RPMI7951 (cell line): Measurements from ENCODE around the gene APEX2. TPM values are rescaled to one million over a fixed set of nuclear protein-coding genes. Genes with fewer than 3 reads are reported as not detected.
"Not testable (repeated sequence)": the region's sequence is repeated elsewhere in the genome, so short reads cannot be mapped to it uniquely, and the experiment has no call there.

Source experiments
- DNase-seq: peaks from one replicate; pipeline ENCODE4 v3.0.0-alpha.2; 2012; ENCODE audit warnings: low read depth
- total RNA-seq: library from RNA; depleted of rRNA; stranded (reverse); fragments of >200 nt; shearing (Covaris generic); gene quantifications from 2 replicates; pipeline ENCODE4 v1.2.3, GENCODE V29; 2014; rRNA removed

Gene APEX2
- 22.5 and 29.3 TPM in 2 replicates for total RNA-seq

GRCh38 chrX:54999717-55000598 is at the start of gene APEX2:
Gene APEX2 (plus strand): TSS chrX:55000363. CDS start chrX:55000423, 60 bp downstream.
- peak; percentile 95 for DNase-seq

- no peak for DNase-seq
Measured at GRCh38 chrX:54950730-54951375, 49.3 kb upstream of the APEX2 start.

DNA sequence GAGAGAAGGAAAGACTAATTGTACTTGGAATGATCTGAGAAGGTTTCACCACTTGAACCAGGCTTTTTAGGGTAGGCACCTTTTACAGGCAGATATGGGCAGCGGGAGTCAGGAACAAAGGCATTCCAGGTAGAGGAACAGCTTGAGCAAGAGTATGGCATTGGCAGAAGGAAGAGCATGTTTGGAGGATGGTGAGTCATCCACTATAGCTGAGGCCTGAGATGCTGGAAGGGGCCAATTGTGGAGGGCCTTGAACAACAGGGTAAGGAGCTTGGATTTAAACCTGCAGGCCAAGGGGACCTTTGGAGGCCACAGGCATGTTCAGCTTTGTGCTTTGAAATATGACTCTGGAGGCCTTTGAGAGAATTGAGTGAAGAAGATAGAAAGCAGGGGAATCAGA is 38.4 kb upstream of the APEX2 start:
- no peak for DNase-seq

DNA sequence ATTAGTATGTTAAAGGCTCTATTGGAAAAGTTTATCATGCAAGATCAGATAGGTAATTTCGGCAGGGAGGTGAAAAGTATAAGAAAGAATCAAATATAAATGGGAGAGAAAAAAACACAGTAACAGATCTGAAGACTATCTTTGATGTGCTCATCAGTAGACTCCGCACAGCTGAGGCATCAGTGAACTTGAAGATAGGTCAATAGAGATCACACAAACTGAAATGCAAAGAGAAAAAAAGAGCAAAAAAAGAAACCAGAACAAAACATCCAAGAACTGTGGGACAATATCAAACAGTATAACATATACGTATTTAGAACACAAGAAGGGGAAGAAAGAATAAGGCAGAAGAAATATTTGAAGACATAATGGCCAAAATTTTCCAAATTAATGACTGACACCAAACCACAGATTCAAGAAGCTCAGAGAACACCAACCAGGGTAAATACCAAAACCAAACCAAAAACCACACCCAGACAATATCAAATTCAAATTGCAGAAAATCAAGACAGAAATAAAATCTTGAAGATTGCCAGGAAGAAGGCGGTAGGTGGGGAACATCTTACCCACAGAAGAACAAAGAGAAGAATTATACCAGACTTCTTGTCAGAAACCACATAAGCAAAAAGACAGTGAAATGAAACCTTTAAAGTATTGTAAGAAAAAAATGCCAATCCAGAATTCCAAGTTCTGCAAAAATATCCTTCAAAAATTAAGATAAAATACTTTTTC is 35.2 kb upstream of the APEX2 start:
- no peak for DNase-seq

DNA sequence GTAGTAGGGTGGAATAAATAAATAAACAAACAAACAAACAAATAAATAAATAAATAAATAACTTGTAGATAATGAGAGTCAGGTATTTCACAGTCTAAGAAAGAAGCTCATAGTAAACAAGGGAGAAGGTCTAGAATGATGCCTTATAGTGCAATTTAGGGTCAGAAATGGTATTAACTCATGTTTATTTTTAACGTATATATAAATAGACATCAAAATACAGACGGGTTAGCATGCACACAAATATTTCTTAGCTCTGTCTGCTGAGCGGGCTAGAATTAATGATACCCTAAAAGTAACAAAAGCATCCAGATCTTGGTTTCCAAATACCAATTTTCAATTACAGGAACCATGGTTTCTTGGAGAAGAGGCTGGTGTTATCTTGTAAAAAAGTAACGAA is 22.8 kb upstream of the APEX2 start:
- no peak for DNase-seq

GRCh38 chrX:54978448-54978847 is 21.7 kb upstream of the APEX2 start:
- peak; percentile 19 for DNase-seq

GRCh38 chrX:54979432-54979831 is 20.7 kb upstream of the APEX2 start:
- DNase-seq: no peak

DNA sequence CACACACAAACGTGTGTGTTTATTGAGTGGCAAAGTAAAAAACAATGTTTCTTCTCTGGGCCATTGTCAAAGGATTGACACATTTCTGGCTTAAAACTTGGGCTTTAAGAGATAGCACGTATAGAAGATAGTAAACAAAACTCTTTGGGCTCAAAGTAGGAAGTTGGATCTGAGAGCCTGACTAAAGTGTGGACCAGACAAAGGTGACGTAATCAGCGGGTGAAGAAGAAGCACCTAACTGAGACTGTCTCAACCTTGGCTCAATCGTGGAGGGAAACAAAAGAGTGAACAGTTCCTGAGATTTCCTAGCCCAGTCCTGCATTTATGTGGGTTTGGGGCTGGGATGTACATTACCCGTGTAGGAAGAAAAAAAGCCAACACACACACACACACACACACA is 19.8 kb upstream of the APEX2 start:
- no peak for DNase-seq

DNA sequence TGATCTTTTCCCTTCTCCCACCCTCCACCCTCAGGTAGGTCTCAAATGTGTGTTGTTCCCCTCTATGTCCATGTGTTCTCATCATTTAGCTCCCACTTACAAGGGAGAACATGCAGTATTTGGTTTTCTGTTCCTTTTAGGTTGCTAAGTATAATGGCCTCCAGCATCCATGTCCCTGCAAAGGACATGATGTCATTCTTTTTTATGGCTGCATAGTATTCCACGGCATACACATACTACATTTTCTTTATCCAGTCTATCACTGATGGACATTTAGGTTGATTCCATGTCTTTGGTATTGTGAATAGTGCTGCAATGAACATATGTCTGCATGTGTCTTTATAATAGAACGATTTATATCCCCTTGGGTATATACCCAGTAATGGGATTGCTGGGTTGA is 16.9 kb upstream of the APEX2 start:
- not testable (repeated sequence) for DNase-seq

DNA sequence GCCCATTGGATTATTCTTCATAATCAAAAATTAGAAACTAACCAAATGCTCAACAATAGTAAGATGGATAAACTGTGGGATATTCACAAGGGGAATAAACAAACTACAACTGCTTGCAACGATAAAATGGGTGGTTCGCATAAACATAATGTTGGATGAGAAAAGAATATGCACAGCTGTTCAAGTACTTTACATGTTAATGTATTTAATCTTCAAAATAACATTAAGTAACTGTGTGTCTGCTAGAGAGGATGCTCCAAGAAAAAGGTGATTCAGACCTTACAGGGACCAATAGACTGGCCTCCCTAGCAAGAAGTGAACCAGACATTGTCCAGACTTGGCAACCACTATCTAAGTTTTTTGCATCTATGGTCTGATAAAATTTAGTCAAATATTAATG is 8.5 kb upstream of the APEX2 start:
- no peak for DNase-seq

GRCh38 chrX:54992911-54993622 is 7.1 kb upstream of the APEX2 start:
- no peak for DNase-seq

DNA sequence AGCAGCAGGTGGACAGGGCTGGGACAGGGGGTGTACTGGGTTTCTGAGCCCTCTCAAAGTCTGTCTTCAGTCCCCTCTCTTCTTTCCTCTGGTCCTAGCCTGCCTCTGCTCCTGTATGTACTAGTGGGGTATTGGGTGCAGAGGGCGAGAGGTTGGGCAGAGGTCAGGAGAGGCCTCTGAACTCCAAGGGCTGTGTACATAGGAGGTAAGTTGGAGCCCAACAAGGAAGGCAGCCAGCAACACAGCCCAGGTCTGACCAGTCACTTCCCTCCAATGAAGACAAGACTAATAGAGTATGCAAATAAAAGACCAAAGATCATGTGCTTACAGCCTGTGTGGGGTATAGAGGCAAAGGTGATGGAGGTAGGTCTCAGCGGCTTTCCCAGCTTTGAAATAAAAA is 6.1 kb upstream of the APEX2 start, which contains the start of gene PFKFB1:
Gene PFKFB1, minus strand, starts transcription at position 90 of the 400 bp plus-strand sequence. CDS start 181 bp downstream, outside the sequence.
- no peak for DNase-seq

DNA sequence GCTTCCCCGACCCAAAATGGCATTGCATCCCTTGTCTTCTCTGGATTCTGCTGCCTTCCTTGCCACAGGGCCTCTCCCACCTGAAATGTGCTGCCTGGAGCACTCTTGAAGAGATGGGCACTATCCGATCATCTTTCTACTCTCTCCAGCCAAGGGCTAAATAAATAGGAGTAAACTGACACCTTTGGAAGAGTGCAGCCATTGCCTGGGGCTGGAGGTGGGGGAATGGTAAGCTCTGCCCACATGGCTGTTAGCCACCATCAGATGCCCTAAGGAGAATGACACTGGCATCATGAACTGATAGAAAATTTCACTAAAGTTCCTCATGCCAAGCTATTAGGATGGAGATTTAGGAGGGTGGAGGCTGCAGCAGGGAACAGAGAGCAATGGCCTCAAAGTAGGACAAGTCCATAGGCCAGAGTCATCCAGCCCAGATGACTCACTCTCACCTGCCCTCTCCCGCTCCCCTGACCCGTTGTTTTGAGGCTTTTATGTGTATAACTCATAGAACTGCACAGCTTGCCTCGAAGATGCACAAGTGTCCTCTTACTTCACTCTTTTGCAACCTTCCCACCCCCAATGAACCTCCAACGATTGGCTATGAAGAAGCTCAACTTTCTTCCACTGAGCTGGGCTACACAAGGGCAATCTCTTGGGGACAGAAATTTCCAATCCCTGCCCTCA is 5.4 kb upstream of the APEX2 start:
- DNase-seq: no peak

GRCh38 chrX:54995621-54996020 is 4.5 kb upstream of the APEX2 start:
- no peak for DNase-seq

DNA sequence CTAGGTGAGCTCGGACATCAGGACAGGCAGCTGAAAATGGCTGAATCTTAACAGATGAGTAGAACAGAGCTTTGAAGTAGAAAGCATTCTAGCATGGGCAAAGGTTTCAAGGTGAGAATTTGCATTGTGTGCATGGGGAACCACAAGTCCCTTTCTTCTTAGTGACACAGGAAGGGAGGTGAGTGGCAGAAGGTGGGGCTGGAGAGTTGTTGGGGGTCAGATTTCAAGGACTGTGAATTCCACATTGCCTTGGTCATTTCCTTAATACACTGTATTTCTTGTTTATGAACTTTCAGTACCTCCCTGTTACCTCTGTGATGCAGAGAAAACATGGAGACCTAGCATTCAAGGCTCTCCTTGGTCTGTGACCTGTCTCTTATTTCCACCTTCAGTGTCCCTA is 4.1 kb downstream of the APEX2 start:
- DNase-seq: no peak

GRCh38 chrX:55005256-55005655 is 5.1 kb downstream of the APEX2 start:
- DNase-seq: no peak

DNA sequence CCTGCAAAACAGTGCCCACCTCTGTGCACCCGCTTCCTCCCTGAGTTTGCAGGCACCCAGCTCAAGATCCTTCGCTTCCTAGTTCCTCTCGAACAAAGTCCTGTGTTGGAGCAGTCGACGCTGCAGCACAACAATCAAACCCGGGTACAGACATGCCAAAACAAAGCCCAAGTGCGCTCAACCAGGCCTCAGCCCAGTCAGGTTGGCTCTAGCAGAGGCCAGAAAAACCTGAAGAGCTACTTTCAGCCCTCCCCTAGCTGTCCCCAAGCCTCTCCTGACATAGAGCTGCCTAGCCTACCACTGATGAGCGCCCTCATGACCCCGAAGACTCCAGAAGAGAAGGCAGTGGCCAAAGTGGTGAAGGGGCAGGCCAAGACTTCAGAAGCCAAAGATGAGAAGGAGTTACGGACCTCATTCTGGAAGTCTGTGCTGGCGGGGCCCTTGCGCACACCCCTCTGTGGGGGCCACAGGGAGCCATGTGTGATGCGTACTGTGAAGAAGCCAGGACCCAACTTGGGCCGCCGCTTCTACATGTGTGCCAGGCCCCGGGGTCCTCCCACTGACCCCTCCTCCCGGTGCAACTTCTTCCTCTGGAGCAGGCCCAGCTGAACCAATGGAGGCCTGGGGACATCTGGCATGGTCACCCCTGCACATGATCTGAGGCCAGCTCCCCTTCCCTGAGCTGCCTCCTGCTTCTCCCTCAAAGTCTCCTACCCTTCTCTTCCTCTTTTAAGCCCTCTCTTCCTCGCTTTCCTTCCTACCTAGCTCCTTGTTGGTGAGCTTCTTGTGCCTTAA is 6.9 kb downstream of the APEX2 start:
- no peak for DNase-seq

- DNase-seq: peak; percentile 70
Measured at GRCh38 chrX:55007656-55008055, 7.5 kb downstream of the APEX2 start.

- DNase-seq: peak; percentile 84
Measured at GRCh38 chrX:55008571-55009358, 8.6 kb downstream of the APEX2 start.
